SIG-M5 (cell line): ENCODE data around the gene KCNJ6.
"Not testable (repeated sequence)": the region's sequence is repeated elsewhere in the genome, so short reads cannot be mapped to it uniquely, and the experiment has no call there.

Experiments
- DNase-seq: peaks from one replicate; lab custom pipeline; 2025; lab: John Stamatoyannopoulos, UW

Gene KCNJ6

GRCh38 chr21:37916310-37917051, at the start of gene KCNJ6:
TSS of gene KCNJ6 (minus strand) at chr21:37916457. CDS start at chr21:37840682, 75,775 bp downstream.
- no peak for DNase-seq

- DNase-seq, result no peak
Measured at GRCh38 chr21:37965088-37965805, 49.0 kb upstream of the KCNJ6 start.

GRCh38 chr21:37958537-37958936, 42.3 kb upstream of the KCNJ6 start:
- no peak for DNase-seq

GRCh38 chr21:37956772-37957171, 40.5 kb upstream of the KCNJ6 start:
- no peak for DNase-seq

GRCh38 chr21:37945036-37945435, 28.8 kb upstream of the KCNJ6 start:
- DNase-seq, result no peak

GRCh38 chr21:37944496-37944895, 28.2 kb upstream of the KCNJ6 start:
- DNase-seq, result no peak

- DNase-seq, result no peak
Measured at GRCh38 chr21:37940691-37941090, 24.4 kb upstream of the KCNJ6 start.

- DNase-seq, result no peak
Measured at GRCh38 chr21:37939838-37940237, 23.6 kb upstream of the KCNJ6 start.

- no peak for DNase-seq
Measured at GRCh38 chr21:37939251-37939650, 23.0 kb upstream of the KCNJ6 start.

- DNase-seq, result no peak
Measured at GRCh38 chr21:37937668-37938067, 21.4 kb upstream of the KCNJ6 start.

- no peak for DNase-seq
Measured at GRCh38 chr21:37936010-37936785, 19.9 kb upstream of the KCNJ6 start.

- DNase-seq, result no peak
Measured at GRCh38 chr21:37932936-37933335, 16.7 kb upstream of the KCNJ6 start.

GRCh38 chr21:37927711-37928110, 11.5 kb upstream of the KCNJ6 start:
- DNase-seq, result no peak

- DNase-seq, result no peak
Measured at GRCh38 chr21:37921091-37921490, 4.8 kb upstream of the KCNJ6 start.

GRCh38 chr21:37920302-37920701, 4.0 kb upstream of the KCNJ6 start:
- DNase-seq, result not testable (repeated sequence)

GRCh38 chr21:37917612-37918011, 1.4 kb upstream of the KCNJ6 start:
- no peak for DNase-seq

GRCh38 chr21:37915941-37916309, 332 bp downstream of the KCNJ6 start:
- DNase-seq, result no peak

- DNase-seq, result no peak
Measured at GRCh38 chr21:37915497-37915911, 753 bp downstream of the KCNJ6 start.

GRCh38 chr21:37912616-37913015, 3.6 kb downstream of the KCNJ6 start:
- no peak for DNase-seq

- no peak for DNase-seq
Measured at GRCh38 chr21:37909936-37910335, 6.3 kb downstream of the KCNJ6 start.

- no peak for DNase-seq
Measured at GRCh38 chr21:37908691-37909090, 7.6 kb downstream of the KCNJ6 start.

GRCh38 chr21:37907076-37907475, 9.2 kb downstream of the KCNJ6 start:
- DNase-seq, result no peak

- no peak for DNase-seq
Measured at GRCh38 chr21:37905291-37905690, 11.0 kb downstream of the KCNJ6 start.
